HG03521 (cell line): ENCODE measurements around the gene CROCC2.

Experiments
- ATAC-seq: cut with Tn5 transposase; IDR thresholded peaks from one replicate; pipeline ENCODE4 v1.9.1; 2021; ENCODE audit warnings: mild to moderate bottlenecking, moderate library complexity; ENCODE audit not compliant: unreplicated experiment

Gene CROCC2

GRCh38 chr2:241008711-241009121 is 102.6 kb downstream of the CROCC2 start:
- no peak for ATAC-seq

GRCh38 chr2:241009191-241009590 is 103.1 kb downstream of the CROCC2 start:
- ATAC-seq, result no peak

- no peak for ATAC-seq
Measured at GRCh38 chr2:241009601-241010530, 103.7 kb downstream of the CROCC2 start.

- no peak for ATAC-seq
Measured at GRCh38 chr2:241010531-241011295, 104.6 kb downstream of the CROCC2 start.

GRCh38 chr2:241011296-241011600 is 105.1 kb downstream of the CROCC2 start:
- ATAC-seq, result no peak

- ATAC-seq, result no peak
Measured at GRCh38 chr2:241011751-241012510, 105.8 kb downstream of the CROCC2 start.

- no peak for ATAC-seq
Measured at GRCh38 chr2:241014224-241014623, 108.1 kb downstream of the CROCC2 start.

GRCh38 chr2:241014764-241015163 is 108.6 kb downstream of the CROCC2 start:
- ATAC-seq, result no peak

- no peak for ATAC-seq
Measured at GRCh38 chr2:241015439-241015838, 109.3 kb downstream of the CROCC2 start.

- ATAC-seq, result no peak
Measured at GRCh38 chr2:241017228-241017940, 111.2 kb downstream of the CROCC2 start.

- ATAC-seq, result no peak
Measured at GRCh38 chr2:241018051-241018891, 112.1 kb downstream of the CROCC2 start.

- no peak for ATAC-seq
Measured at GRCh38 chr2:241019441-241020139, 113.5 kb downstream of the CROCC2 start.

GRCh38 chr2:241020201-241020600 is 114.1 kb downstream of the CROCC2 start:
- no peak for ATAC-seq

GRCh38 chr2:241020629-241021190 is 114.6 kb downstream of the CROCC2 start:
- no peak for ATAC-seq

- no peak for ATAC-seq
Measured at GRCh38 chr2:241025639-241026038, 119.5 kb downstream of the CROCC2 start.

- no peak for ATAC-seq
Measured at GRCh38 chr2:241029599-241030332, 123.6 kb downstream of the CROCC2 start.

GRCh38 chr2:241030333-241030680 is 124.2 kb downstream of the CROCC2 start:
- ATAC-seq, result no peak

- no peak for ATAC-seq
Measured at GRCh38 chr2:241030883-241031282, 124.7 kb downstream of the CROCC2 start.
